Lower lobe of right lung (tissue), 2 donors: Measurements from ENCODE around the gene DOCK1. TPM values are rescaled to one million over a fixed set of nuclear protein-coding genes. Genes with fewer than 3 reads are reported as not detected.

ENCODE experiments used
- ATAC-seq, 2 donors: fragments of 200-7000 bp; cut with Tn5 transposase; one replicate each; pipeline ENCODE4 v1.9.1; 2020 to 2022; ENCODE audit warnings: mild to moderate bottlenecking in 2 of 2, moderate library complexity in 2 of 2
- DNase-seq: peaks from one replicate; pipeline ENCODE4 v3.0.0-alpha.2; 2020
- H3K27ac ChIP-seq: fragments of 200-600 bp; one replicate; pipeline ENCODE4 v1.8.0; 2022
- H3K27me3 ChIP-seq: fragments of 200-600 bp; one replicate; pipeline ENCODE4 v1.8.0; 2022; ENCODE audit warnings: low read depth
- H3K36me3 ChIP-seq: fragments of 200-600 bp; one replicate; pipeline ENCODE4 v1.8.0; 2022; ENCODE audit warnings: mild to moderate bottlenecking
- H3K4me1 ChIP-seq: fragments of 200-600 bp; one replicate; pipeline ENCODE4 v1.8.0; 2022
- H3K4me3 ChIP-seq: fragments of 200-600 bp; one replicate; pipeline ENCODE4 v1.8.0; 2022; ENCODE audit warnings: mild to moderate bottlenecking
- H3K9me3 ChIP-seq: fragments of 200-600 bp; one replicate; pipeline ENCODE4 v1.8.0; 2022
- intact Hi-C: fragments of 100-400 bp; cut with DNase I; formaldehyde crosslinking; loops from one replicate; pipeline ENCODE4 v1.11.0; 2022
- total RNA-seq: library from RNA; stranded (reverse); fragmentation: NEBNext Ultra II Directional; extraction: Animal tissue kit (Norgen Biotek cat#: 25700); gene quantifications from one replicate; pipeline ENCODE4 v1.2.1, GENCODE V29; 2021
- TF ChIP-seq, protein P1 (sequence below): fragments of 200-600 bp; IDR thresholded peaks from one replicate; pipeline ENCODE4 v1.8.0; 2022; ENCODE audit warnings: antibody characterized with exemption, mild to moderate bottlenecking
- donor health status: DM: no; HTN: yes; CAD: no; lungs with severe emphysema.

Gene DOCK1
- total RNA-seq, 1 donor from 2014 or later, result 44.8 TPM

DNA sequence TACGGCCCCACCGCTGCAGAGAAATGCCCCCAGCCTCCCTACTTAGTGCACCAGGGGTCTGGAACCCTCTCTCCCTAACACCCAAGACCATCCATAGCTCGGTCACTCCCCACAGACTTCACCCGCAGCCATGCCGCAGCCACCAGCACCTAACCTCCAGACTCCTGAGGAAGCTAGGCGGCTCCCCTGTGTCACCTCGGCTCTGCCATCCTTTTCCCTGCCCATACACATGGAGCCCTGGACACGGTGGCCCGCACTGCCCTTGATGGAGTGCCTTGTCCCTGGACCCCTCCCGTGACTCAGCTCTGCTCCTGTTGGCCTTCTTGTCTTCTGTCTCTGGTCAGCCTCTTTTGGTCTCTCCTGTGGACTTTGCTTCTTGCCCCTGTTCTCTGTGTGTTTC is 183.7 kb downstream of the DOCK1 start:
- no peak for ATAC-seq
- TF ChIP-seq, protein P1, sequence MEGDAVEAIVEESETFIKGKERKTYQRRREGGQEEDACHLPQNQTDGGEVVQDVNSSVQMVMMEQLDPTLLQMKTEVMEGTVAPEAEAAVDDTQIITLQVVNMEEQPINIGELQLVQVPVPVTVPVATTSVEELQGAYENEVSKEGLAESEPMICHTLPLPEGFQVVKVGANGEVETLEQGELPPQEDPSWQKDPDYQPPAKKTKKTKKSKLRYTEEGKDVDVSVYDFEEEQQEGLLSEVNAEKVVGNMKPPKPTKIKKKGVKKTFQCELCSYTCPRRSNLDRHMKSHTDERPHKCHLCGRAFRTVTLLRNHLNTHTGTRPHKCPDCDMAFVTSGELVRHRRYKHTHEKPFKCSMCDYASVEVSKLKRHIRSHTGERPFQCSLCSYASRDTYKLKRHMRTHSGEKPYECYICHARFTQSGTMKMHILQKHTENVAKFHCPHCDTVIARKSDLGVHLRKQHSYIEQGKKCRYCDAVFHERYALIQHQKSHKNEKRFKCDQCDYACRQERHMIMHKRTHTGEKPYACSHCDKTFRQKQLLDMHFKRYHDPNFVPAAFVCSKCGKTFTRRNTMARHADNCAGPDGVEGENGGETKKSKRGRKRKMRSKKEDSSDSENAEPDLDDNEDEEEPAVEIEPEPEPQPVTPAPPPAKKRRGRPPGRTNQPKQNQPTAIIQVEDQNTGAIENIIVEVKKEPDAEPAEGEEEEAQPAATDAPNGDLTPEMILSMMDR, result no peak
- intact Hi-C loops, result no loop called here
- Histone ChIP-seq H3K4me1 (no peaks in the 10 kb centered on the region), H3K27ac (no peak overlapping the region), H3K27me3 (no peaks in the 10 kb centered on the region), H3K36me3 (peaks cover 13% of the 10 kb centered on the region), H3K9me3 (no peaks in the 10 kb centered on the region), H3K4me3 (no peak overlapping the region)
- DNase-seq, result no peak

DNA sequence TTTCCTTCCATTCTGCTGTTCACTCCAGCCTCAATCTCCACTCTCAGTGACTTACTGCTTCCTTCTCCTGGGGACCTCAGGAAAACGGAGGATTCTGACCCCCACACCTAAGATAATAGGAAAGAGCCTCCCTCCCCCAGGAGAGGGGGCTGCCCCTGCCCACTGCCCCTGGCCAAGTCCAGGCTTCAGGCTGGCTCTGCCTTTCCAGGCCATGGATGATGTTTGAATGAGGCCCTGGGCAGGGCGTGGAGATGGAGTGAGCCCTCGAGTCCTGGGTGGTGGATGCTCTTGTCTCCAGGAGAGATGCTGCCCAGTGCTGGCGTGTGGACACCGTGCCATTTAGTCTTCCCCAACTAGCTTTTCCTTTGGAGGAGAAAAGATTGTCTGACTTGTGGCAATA is 184.2 kb downstream of the DOCK1 start:
- ATAC-seq (no peak), DNase-seq (no peak)

DNA sequence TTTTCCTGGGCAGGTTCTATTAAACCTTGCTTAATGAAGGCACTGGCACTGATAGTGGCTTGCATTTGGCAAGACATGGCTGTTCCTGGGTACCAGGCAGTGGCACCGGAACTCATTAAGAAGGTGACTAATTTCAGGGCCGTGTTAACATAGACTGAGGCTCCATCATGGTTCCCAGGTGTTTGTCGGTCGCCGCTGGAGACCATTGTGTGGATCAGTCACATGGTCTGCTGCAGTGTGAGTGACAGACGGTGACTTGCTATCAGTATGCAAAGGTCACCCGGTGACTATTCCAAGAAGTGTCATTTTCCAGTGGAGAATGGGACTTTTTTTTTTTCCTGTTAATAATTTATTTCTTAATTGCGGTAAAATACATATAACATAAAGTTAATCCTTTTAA is 184.9 kb downstream of the DOCK1 start:
- DNase-seq, result no peak
- ATAC-seq, result no peak
- TF ChIP-seq, protein P1, result no peak

More for the DNA sequence above, 184.2 kb downstream of the DOCK1 start:
- H3K27me3 ChIP-seq, result no peaks in the 10 kb centered on the region
- H3K9me3 ChIP-seq, result no peaks in the 10 kb centered on the region
- no peaks in the 10 kb centered on the region for H3K4me1 ChIP-seq
- no peak overlapping the region for H3K4me3 ChIP-seq
- no peak overlapping the region for H3K27ac ChIP-seq
- H3K36me3 ChIP-seq, result peaks cover 13% of the 10 kb centered on the region
- TF ChIP-seq, protein P1, result no peak
- intact Hi-C loops, result no loop called here

DNA sequence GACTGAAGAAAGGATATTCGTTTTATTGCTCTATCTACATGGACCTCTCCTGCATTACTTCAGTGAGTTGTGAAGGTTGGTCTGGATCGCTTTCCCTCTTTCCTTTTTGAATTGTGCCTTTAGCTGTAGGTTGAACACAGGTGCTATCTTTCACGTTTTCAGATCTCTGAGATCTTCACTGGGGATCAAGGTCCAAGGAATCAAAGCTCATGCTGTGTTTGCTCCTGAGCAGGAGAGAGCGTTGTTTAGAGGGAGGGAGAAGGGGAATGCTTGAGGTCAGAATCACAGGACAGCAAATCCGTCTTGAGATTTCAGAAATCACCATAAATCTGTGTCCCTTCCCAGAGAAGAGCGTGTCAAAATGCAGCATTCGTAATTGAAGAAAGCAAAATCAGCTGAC is 186.1 kb downstream of the DOCK1 start:
- ATAC-seq, result no peak
- Histone ChIP-seq H3K27ac (no peak overlapping the region), H3K9me3 (no peaks in the 10 kb centered on the region), H3K4me3 (no peak overlapping the region), H3K27me3 (no peaks in the 10 kb centered on the region), H3K36me3 (peaks cover 13% of the 10 kb centered on the region), H3K4me1 (no peaks in the 10 kb centered on the region)
- no peak for DNase-seq
- intact Hi-C loops, result no loop called here
- TF ChIP-seq, protein P1, result no peak

More for the DNA sequence above, 184.9 kb downstream of the DOCK1 start:
- Histone ChIP-seq H3K27ac (no peak overlapping the region), H3K27me3 (no peaks in the 10 kb centered on the region), H3K36me3 (peaks cover 13% of the 10 kb centered on the region), H3K4me3 (no peak overlapping the region), H3K4me1 (no peaks in the 10 kb centered on the region), H3K9me3 (no peaks in the 10 kb centered on the region)
- intact Hi-C loops, result no loop called here

DNA sequence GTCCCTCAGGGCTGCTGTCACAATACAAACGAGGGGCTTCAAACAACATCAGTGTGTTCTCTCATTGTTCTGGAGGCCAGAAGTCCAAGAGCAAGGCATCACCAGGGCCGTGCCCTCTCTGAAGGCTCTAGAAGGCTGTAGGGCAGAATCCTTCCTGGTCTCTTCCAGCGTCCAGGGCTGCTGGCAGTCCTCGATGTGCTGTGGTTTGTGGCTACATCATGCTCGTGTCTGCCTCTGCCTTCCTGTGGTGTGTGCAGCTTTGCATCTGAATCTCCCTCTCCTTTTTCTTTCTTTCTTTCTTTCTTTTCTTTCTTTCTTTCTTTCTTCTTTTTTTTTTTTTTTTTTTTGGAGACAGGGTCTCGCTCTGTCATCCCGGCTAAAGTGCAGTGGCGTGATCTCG is 187.7 kb downstream of the DOCK1 start:
- ATAC-seq, result no peak
- TF ChIP-seq, protein P1, result no peak
- intact Hi-C loops, result no loop called here

DNA sequence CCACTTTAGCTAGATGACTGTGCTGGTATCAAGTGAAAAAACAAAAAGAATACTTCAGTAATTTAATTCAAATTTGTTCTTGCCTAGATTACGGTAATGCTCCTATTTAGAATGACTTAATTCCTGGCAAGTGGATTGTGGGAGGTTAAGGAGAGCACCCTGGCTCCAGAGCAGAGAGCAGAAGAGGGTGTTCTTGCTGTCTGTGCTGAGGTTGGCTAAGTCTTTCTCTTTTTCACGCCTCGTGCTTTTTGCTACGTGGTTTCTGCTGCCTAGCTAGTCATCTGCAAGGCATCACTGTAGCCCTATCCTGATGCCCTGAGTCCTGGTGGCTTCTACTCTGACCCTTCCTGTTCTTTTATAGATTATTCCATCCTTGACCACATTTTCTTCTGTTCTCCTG is 189.8 kb downstream of the DOCK1 start:
- no peak for ATAC-seq
- no peak overlapping the region for H3K4me3 ChIP-seq
- no peaks in the 10 kb centered on the region for H3K27me3 ChIP-seq
- peaks cover 20% of the 10 kb centered on the region for H3K36me3 ChIP-seq
- H3K4me1 ChIP-seq, result no peaks in the 10 kb centered on the region
- TF ChIP-seq, protein P1, result no peak
- H3K9me3 ChIP-seq, result no peaks in the 10 kb centered on the region
- intact Hi-C loops, result no loop called here
- no peak for DNase-seq
- H3K27ac ChIP-seq, result no peak overlapping the region

More for the DNA sequence above, 187.7 kb downstream of the DOCK1 start:
- Histone ChIP-seq H3K9me3 (no peaks in the 10 kb centered on the region), H3K27ac (no peak overlapping the region), H3K27me3 (no peaks in the 10 kb centered on the region), H3K4me3 (no peak overlapping the region), H3K36me3 (peaks cover 19% of the 10 kb centered on the region), H3K4me1 (no peaks in the 10 kb centered on the region)
- DNase-seq, result no peak
